ENCODE measurements around the gene FAIM2. TPM values are rescaled to one million over a fixed set of nuclear protein-coding genes. Genes with fewer than 3 reads are reported as not detected.

Gene FAIM2
- total RNA-seq, 2 experiments from 2014 or later: not detected

GRCh38 chr12:49917166-49917787, 13.6 kb upstream of the FAIM2 start:
- POLR2A ChIA-PET: no interaction called here
- intact Hi-C loops (cut with DNase I, micrococcal nuclease): no loop called here
- CTCF ChIA-PET: no interaction called here

GRCh38 chr12:49916129-49916919, 12.6 kb upstream of the FAIM2 start:
- Mint-ChIP-seq H3K36me3 (ENCODE audit: low read depth) (no peaks in the 10 kb centered on the region), H3K4me1 (ENCODE audit: low read depth) (no peaks in the 10 kb centered on the region), H3K27me3 (peaks cover 4% of the 10 kb centered on the region), H3K27ac (no peak overlapping the region), H3K9me3 (no peaks in the 10 kb centered on the region), H3K4me3 (no peak overlapping the region)
- no peak overlapping the region for H3K27ac ChIP-seq (ENCODE audit: low read depth in 1 of 2, low read length in 2 of 2)
- no peaks in the 10 kb centered on the region for H3K9me3 ChIP-seq (ENCODE audit: control insufficient read depth in 1 of 2, insufficient read depth in 1 of 2, low read length in 2 of 2)
- DNase-seq (no peak), ATAC-seq (ENCODE audit: poor library complexity) (no peak)
- peaks cover 0 to 3% of the 10 kb centered on the region in 2 experiments for H3K27me3 ChIP-seq (ENCODE audit: control insufficient read depth in 1 of 2, insufficient read depth in 2 of 2, low read length in 2 of 2)
- ChIA-PET POLR2A (no interaction called here), CTCF (no interaction called here)
- intact Hi-C loops (cut with DNase I, micrococcal nuclease): no loop called here
- TF ChIP-seq CTCF (IDR thresholded peaks at IDR 0.05): no peak
- H3K36me3 ChIP-seq (ENCODE audit: insufficient read depth, low read length): no peaks in the 10 kb centered on the region
- H3K4me3 ChIP-seq (ENCODE audit: low read length): no peak overlapping the region
- H3K4me1 ChIP-seq (ENCODE audit: insufficient read depth, low read length): no peaks in the 10 kb centered on the region

More at GRCh38 chr12:49917166-49917787, 13.6 kb upstream of the FAIM2 start:
- Mint-ChIP-seq H3K27ac (no peak overlapping the region), H3K9me3 (no peaks in the 10 kb centered on the region), H3K36me3 (ENCODE audit: low read depth) (no peaks in the 10 kb centered on the region), H3K27me3 (peaks cover 4% of the 10 kb centered on the region), H3K4me3 (no peak overlapping the region), H3K4me1 (ENCODE audit: low read depth) (no peaks in the 10 kb centered on the region)
- ATAC-seq (ENCODE audit: poor library complexity) (no peak), DNase-seq (no peak)
- Histone ChIP-seq H3K27ac (ENCODE audit: low read depth in 1 of 2, low read length in 2 of 2) (no peak overlapping the region), H3K27me3 (ENCODE audit: control insufficient read depth in 1 of 2, insufficient read depth in 2 of 2, low read length in 2 of 2) (peaks cover 0 to 3% of the 10 kb centered on the region in 2 experiments), H3K4me3 (ENCODE audit: low read length) (no peak overlapping the region), H3K9me3 (ENCODE audit: control insufficient read depth in 1 of 2, insufficient read depth in 1 of 2, low read length in 2 of 2) (no peaks in the 10 kb centered on the region), H3K4me1 (ENCODE audit: insufficient read depth, low read length) (no peaks in the 10 kb centered on the region), H3K36me3 (ENCODE audit: insufficient read depth, low read length) (no peaks in the 10 kb centered on the region)
- TF ChIP-seq CTCF (IDR thresholded peaks at IDR 0.05): no peak

- ATAC-seq (ENCODE audit: poor library complexity) (no peak), DNase-seq (no peak)
- TF ChIP-seq CTCF (IDR thresholded peaks at IDR 0.05): no peak
- no peaks in the 10 kb centered on the region for H3K9me3 ChIP-seq (ENCODE audit: control insufficient read depth in 1 of 2, insufficient read depth in 1 of 2, low read length in 2 of 2)
- no peaks in the 10 kb centered on the region for H3K4me1 ChIP-seq (ENCODE audit: insufficient read depth, low read length)
- H3K4me1 Mint-ChIP-seq (ENCODE audit: low read depth): no peaks in the 10 kb centered on the region
- no peak overlapping the region for H3K27ac Mint-ChIP-seq
- no peak overlapping the region for H3K4me3 Mint-ChIP-seq
- H3K27me3 ChIP-seq (ENCODE audit: control insufficient read depth in 1 of 2, insufficient read depth in 2 of 2, low read length in 2 of 2): peaks cover 0 to 2% of the 10 kb centered on the region in 2 experiments
- no peaks in the 10 kb centered on the region for H3K36me3 ChIP-seq (ENCODE audit: insufficient read depth, low read length)
- no peaks in the 10 kb centered on the region for H3K36me3 Mint-ChIP-seq (ENCODE audit: low read depth)
- no peak overlapping the region for H3K27ac ChIP-seq (ENCODE audit: low read depth in 1 of 2, low read length in 2 of 2)
- H3K9me3 Mint-ChIP-seq: no peaks in the 10 kb centered on the region
- POLR2A ChIA-PET: interaction anchor here (0.5 kb wide), 1 partner anchor 382 kb away, joined by 3 read pairs; no protein-coding TSS in a partner anchor
- intact Hi-C loops (cut with DNase I, micrococcal nuclease): no loop called here
- CTCF ChIA-PET: no interaction called here
- peaks cover 4% of the 10 kb centered on the region for H3K27me3 Mint-ChIP-seq
- H3K4me3 ChIP-seq (ENCODE audit: low read length): no peak overlapping the region
These were observed 8.9 kb upstream of the FAIM2 start for GRCh38 chr12:49912345-49913255.
